Measurements from ENCODE around the gene PLOD3. TPM values are rescaled to one million over a fixed set of nuclear protein-coding genes. Genes with fewer than 3 reads are reported as not detected.

Gene PLOD3
- total RNA-seq, 1 donor from 2014 or later, result 41.5 TPM

DNA sequence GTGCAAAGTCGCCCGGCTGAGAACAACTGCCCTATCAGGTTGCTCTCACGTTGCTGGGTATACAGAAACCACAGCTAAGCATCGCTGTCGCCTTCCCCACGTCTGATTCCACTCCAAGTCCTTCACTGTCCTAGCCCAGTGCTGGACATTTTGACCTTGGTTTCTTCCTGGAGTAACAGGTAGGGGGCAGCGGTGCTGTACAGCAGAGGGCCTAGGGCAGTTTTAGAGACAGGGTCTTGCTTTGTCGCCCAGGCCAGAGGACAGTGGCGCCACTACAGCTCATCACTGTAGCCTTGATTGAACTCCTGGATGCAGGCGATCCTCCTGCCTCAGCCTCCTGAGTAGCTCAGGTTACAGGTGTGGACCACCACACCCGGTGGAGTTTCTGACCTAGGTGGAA lies 17.7 kb upstream of the PLOD3 start:
- no peak for TF ChIP-seq CTCF (IDR thresholded peaks at IDR 0.05)
- TF ChIP-seq POLR2AphosphoS5 (IDR thresholded peaks at IDR 0.05; ENCODE audit: insufficient read depth in 1 of 2, low read depth in 1 of 2), result no peak
- TF ChIP-seq POLR2A (IDR thresholded peaks at IDR 0.05), result no peak
- H3K27ac ChIP-seq, result no peak overlapping the region
- H3K9me3 ChIP-seq, result no peaks in the 10 kb centered on the region
- DNase-seq (ENCODE audit: extremely low spot score in 2 of 2), result no peak
- H3K27me3 ChIP-seq, result no peaks in the 10 kb centered on the region
- intact Hi-C loops (cut with DNase I), result no loop called here
- peaks cover 0 to 9% of the 10 kb centered on the region in 2 donors for H3K36me3 ChIP-seq
- no peak overlapping the region for H3K4me3 ChIP-seq
- H3K4me1 ChIP-seq, result peaks cover 44% of the 10 kb centered on the region

DNA sequence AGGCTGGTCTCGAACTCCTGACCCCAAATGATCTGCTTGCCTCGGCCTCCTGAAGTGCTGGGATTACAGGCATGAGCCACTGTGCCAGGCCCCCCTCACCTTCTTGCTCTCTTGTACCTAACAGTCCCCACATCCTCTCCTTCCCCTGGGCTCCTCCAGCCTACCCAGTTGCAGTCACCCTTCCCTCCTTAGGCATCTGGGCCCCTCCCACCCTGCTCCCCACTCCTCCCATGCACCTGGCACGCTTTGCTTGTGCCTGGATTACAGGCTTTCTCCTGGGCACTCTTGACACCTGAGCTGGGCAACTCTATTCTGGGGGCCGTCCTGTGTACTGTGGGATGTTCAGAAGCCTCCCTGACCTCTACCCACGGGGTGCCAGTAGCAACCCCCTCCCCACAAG lies 17.3 kb upstream of the PLOD3 start:
- no peak overlapping the region for H3K27ac ChIP-seq
- no peaks in the 10 kb centered on the region for H3K27me3 ChIP-seq
- no peak overlapping the region for H3K4me3 ChIP-seq
- H3K4me1 ChIP-seq, result peaks cover 44% of the 10 kb centered on the region
- intact Hi-C loops (cut with DNase I), result no loop called here
- TF ChIP-seq CTCF (IDR thresholded peaks at IDR 0.05) (no peak), POLR2A (IDR thresholded peaks at IDR 0.05) (no peak), POLR2AphosphoS5 (IDR thresholded peaks at IDR 0.05; ENCODE audit: insufficient read depth in 1 of 2, low read depth in 1 of 2) (no peak)
- no peak for DNase-seq (ENCODE audit: extremely low spot score in 2 of 2)
- peaks cover 0 to 5% of the 10 kb centered on the region in 2 donors for H3K36me3 ChIP-seq
- no peaks in the 10 kb centered on the region for H3K9me3 ChIP-seq

- no peak for DNase-seq (ENCODE audit: extremely low spot score in 2 of 2)
- Histone ChIP-seq H3K27ac (no peak overlapping the region), H3K27me3 (no peaks in the 10 kb centered on the region), H3K36me3 (no peaks in the 10 kb centered on the region), H3K9me3 (no peaks in the 10 kb centered on the region), H3K4me1 (peaks cover 44% of the 10 kb centered on the region), H3K4me3 (no peak overlapping the region)
- TF ChIP-seq CTCF (IDR thresholded peaks at IDR 0.05), result no peak
- no peak for TF ChIP-seq POLR2AphosphoS5 (IDR thresholded peaks at IDR 0.05; ENCODE audit: insufficient read depth in 1 of 2, low read depth in 1 of 2)
- intact Hi-C loops (cut with DNase I), result no loop called here
Measured at GRCh38 chr7:101233907-101234547, 16.6 kb upstream of the PLOD3 start.

GRCh38 chr7:101232141-101232850 lies 14.9 kb upstream of the PLOD3 start:
- intact Hi-C loops (cut with DNase I), result no loop called here
- DNase-seq (ENCODE audit: extremely low spot score in 2 of 2), result no peak
- H3K27ac ChIP-seq, result peak overlapping the region; percentile 2
- no peaks in the 10 kb centered on the region for H3K9me3 ChIP-seq
- TF ChIP-seq POLR2AphosphoS5 (IDR thresholded peaks at IDR 0.05; ENCODE audit: insufficient read depth in 1 of 2, low read depth in 1 of 2), result peak in 1 of 2 donors; percentile 52
- no peak for TF ChIP-seq CTCF (IDR thresholded peaks at IDR 0.05)
- peak overlapping the region; percentile 18 to 28 for H3K4me3 ChIP-seq
- H3K4me1 ChIP-seq, result peaks cover 27% of the 10 kb centered on the region
- H3K27me3 ChIP-seq, result no peaks in the 10 kb centered on the region
- H3K36me3 ChIP-seq, result peaks cover 0 to 1% of the 10 kb centered on the region in 2 donors

GRCh38 chr7:101231644-101232043 lies 14.3 kb upstream of the PLOD3 start:
- H3K27me3 ChIP-seq, result no peaks in the 10 kb centered on the region
- peaks cover 21% of the 10 kb centered on the region for H3K4me1 ChIP-seq
- no peaks in the 10 kb centered on the region for H3K9me3 ChIP-seq
- peak overlapping the region; percentile 2 for H3K27ac ChIP-seq
- TF ChIP-seq CTCF (IDR thresholded peaks at IDR 0.05), result no peak
- TF ChIP-seq POLR2AphosphoS5 (IDR thresholded peaks at IDR 0.05; ENCODE audit: insufficient read depth in 1 of 2, low read depth in 1 of 2), result no peak
- TF ChIP-seq POLR2A (IDR thresholded peaks at IDR 0.05), result no peak
- intact Hi-C loops (cut with DNase I), result no loop called here
- peak overlapping the region in 1 of 2 donors; percentile 28 for H3K4me3 ChIP-seq
- no peak for DNase-seq (ENCODE audit: extremely low spot score in 2 of 2)
- H3K36me3 ChIP-seq, result peaks cover 0 to 8% of the 10 kb centered on the region in 2 donors

All from vagina (tissue), 2 donors.